SU-DHL-6 (cell line): ENCODE measurements around the gene PPP1R3D.

ENCODE experiments used
- H2AFZ ChIP-seq: fragments of 200-600 bp; sonication (generic); 2 replicates; pipeline ENCODE4 v1.6.1; 2014; ENCODE audit warnings: low read depth, mild to moderate bottlenecking, moderate library complexity, mixed read lengths, antibody characterized with exemption, low read length; ENCODE audit not compliant: severe bottlenecking
- H3F3A ChIP-seq: fragments of 200-600 bp; shearing (Covaris generic); 2 replicates; pipeline ENCODE4 v1.6.0; 2016; ENCODE audit warnings: antibody characterized with exemption, mild to moderate bottlenecking; ENCODE audit not compliant: insufficient read depth
- H3K27ac ChIP-seq: fragments of 200-600 bp; sonication (generic); 2 replicates; pipeline ENCODE4 v1.5.1; 2016; ENCODE audit warnings: low read depth, mild to moderate bottlenecking, low read length, moderate library complexity, mixed read lengths
- H3K27me3 ChIP-seq: fragments of 200-600 bp; sonication (generic), shearing (Covaris generic); 2 replicates; pipeline ENCODE4 v1.6.0; 2014; ENCODE audit warnings: mild to moderate bottlenecking, low read length
- H3K36me3 ChIP-seq: fragments of 200-600 bp; sonication (generic); 2 replicates; pipeline ENCODE4 v1.6.1; 2014; ENCODE audit warnings: mild to moderate bottlenecking, low read length, mixed read lengths
- H3K4me2 ChIP-seq: fragments of 300-600, 200-600 bp; shearing (Covaris generic), sonication (generic); 2 replicates; pipeline ENCODE4 v1.6.0; 2014; ENCODE audit warnings: low read length, low read depth, mild to moderate bottlenecking; ENCODE audit not compliant: poor library complexity, severe bottlenecking
- H3K4me3 ChIP-seq: fragments of 200-600 bp; sonication (generic); 2 replicates; pipeline ENCODE4 v1.5.1; 2014; ENCODE audit warnings: antibody characterized with exemption, low read length, mild to moderate bottlenecking, mixed read lengths; ENCODE audit not compliant: insufficient read depth, poor library complexity, severe bottlenecking
- H3K79me2 ChIP-seq: fragments of 200-600 bp; sonication (generic); 2 replicates; pipeline ENCODE4 v1.6.1; 2014; ENCODE audit warnings: mild to moderate bottlenecking, low read length, moderate library complexity; ENCODE audit not compliant: insufficient read depth
- H3K9ac ChIP-seq: fragments of 200-600 bp; sonication (generic); 2 replicates; pipeline ENCODE4 v1.7.0; 2014; ENCODE audit warnings: mild to moderate bottlenecking, low read length
- H3K9me2 ChIP-seq: fragments of 200-600 bp; sonication (generic); replicated peaks from 2 replicates; pipeline ENCODE4 v1.6.1; 2014; ENCODE audit warnings: low read length; ENCODE audit not compliant: insufficient read depth
- H3K9me3 ChIP-seq: fragments of 200-600 bp; sonication (generic); 2 replicates; pipeline ENCODE4 v1.6.1; 2014; ENCODE audit warnings: low read length, mixed read lengths; ENCODE audit not compliant: insufficient read depth
- H4K20me1 ChIP-seq: fragments of 200-600 bp; sonication (generic); 2 replicates; pipeline ENCODE4 v1.6.1; 2014; ENCODE audit warnings: low read depth, mild to moderate bottlenecking, antibody characterized with exemption, low read length, moderate library complexity, mixed read lengths
- EZH2phosphoT487 ChIP-seq: fragments of 200-600 bp; sonication (generic), shearing (Covaris generic); conservative IDR thresholded peaks from 2 replicates; pipeline ENCODE4 v1.6.1; 2018; ENCODE audit warnings: mild to moderate bottlenecking, antibody characterized with exemption, low read length, moderate library complexity, mixed read lengths
- TF ChIP-seq, protein P1 (sequence below): fragments of 200-600 bp; sonication (generic); IDR thresholded peaks from one replicate; pipeline ENCODE4 v1.5.1; 2017; ENCODE audit warnings: antibody characterized with exemption, mild to moderate bottlenecking, low read length, moderate library complexity; ENCODE audit not compliant: insufficient read depth, poor library complexity, severe bottlenecking

The PPP1R3D gene

DNA sequence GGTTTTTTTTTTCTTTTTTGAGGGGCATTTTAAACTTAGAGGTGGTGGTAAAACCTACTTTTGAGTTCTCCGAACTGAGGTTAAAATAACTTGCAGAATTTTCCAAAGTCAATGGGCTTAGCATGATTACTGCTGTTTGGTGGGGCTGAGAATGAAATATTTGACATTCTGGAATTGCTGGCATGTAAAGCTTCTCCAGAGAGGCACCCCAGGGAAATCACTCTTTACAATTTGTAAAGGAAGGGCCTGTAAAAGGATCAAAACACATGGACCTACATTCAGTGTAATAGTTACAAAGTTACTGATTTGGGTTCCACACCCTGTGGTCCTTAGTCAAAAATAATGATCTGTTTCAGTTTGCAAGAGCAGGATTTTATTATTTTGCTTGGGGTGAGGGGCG, 5.6 kb upstream of the PPP1R3D start:
- no peak overlapping the region for H3K4me3 ChIP-seq
- no peaks in the 10 kb centered on the region for H3K9me2 ChIP-seq
- H3K9ac ChIP-seq = no peak overlapping the region
- no peaks in the 10 kb centered on the region for H3K27me3 ChIP-seq
- peaks cover 22% of the 10 kb centered on the region for H3K36me3 ChIP-seq
- no peaks in the 10 kb centered on the region for H4K20me1 ChIP-seq
- no peaks in the 10 kb centered on the region for H3K9me3 ChIP-seq
- no peak overlapping the region for H3K4me2 ChIP-seq
- H3K79me2 ChIP-seq = peaks cover 12% of the 10 kb centered on the region
- no peak for TF ChIP-seq EZH2phosphoT487
- TF ChIP-seq, protein P1, sequence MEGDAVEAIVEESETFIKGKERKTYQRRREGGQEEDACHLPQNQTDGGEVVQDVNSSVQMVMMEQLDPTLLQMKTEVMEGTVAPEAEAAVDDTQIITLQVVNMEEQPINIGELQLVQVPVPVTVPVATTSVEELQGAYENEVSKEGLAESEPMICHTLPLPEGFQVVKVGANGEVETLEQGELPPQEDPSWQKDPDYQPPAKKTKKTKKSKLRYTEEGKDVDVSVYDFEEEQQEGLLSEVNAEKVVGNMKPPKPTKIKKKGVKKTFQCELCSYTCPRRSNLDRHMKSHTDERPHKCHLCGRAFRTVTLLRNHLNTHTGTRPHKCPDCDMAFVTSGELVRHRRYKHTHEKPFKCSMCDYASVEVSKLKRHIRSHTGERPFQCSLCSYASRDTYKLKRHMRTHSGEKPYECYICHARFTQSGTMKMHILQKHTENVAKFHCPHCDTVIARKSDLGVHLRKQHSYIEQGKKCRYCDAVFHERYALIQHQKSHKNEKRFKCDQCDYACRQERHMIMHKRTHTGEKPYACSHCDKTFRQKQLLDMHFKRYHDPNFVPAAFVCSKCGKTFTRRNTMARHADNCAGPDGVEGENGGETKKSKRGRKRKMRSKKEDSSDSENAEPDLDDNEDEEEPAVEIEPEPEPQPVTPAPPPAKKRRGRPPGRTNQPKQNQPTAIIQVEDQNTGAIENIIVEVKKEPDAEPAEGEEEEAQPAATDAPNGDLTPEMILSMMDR = no peak
- H3K27ac ChIP-seq = no peak overlapping the region
- peaks cover 30% of the 10 kb centered on the region for H3F3A ChIP-seq
- H2AFZ ChIP-seq = no peak overlapping the region

DNA sequence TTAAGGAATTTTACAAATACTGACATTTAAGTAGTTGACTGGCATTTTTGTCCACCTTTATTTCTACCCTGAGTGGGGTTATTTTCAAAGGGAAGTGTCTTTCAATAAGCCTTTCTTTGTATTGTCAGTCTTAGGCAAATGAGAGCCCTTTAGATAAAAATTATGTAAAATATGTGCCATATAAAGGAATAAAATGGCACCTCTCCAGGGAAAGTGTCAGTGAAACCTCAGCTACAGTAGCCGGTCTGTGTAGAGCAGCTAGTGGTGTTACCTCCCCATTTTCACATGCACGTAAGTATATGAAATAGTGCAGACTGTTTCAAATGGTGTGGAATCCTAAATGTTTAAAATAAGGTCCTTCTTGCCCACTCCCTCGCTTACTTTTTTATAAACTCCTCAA, 5.1 kb upstream of the PPP1R3D start:
- TF ChIP-seq EZH2phosphoT487 = no peak
- TF ChIP-seq, protein P1 = no peak
- Histone ChIP-seq H3F3A (peaks cover 30% of the 10 kb centered on the region), H3K27me3 (no peaks in the 10 kb centered on the region), H3K9me2 (no peaks in the 10 kb centered on the region), H2AFZ (no peak overlapping the region), H4K20me1 (no peaks in the 10 kb centered on the region), H3K9ac (no peak overlapping the region), H3K79me2 (peaks cover 15% of the 10 kb centered on the region), H3K4me2 (no peak overlapping the region), H3K9me3 (no peaks in the 10 kb centered on the region), H3K36me3 (peaks cover 22% of the 10 kb centered on the region), H3K4me3 (no peak overlapping the region), H3K27ac (no peak overlapping the region)

DNA sequence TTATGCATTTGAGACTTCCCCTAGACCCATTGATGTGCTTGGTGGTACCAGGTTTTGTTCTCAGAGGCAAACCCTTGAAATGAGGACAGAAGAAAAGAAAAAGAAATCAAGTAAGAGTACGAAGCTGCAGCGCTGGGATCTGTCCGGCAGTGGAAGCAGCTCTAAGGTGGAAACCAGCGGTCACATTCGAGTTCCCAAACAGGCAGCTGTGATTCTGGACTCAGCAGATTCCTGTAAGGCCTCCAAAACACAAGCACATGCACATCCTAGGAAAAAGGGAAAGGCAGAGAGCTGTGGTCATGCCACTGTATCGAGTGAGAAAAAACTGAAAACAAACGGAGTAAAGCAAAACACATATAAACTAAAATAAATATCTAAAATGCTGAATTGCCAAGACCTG, 4.6 kb upstream of the PPP1R3D start:
- no peak overlapping the region for H3K4me2 ChIP-seq
- no peak overlapping the region for H3K4me3 ChIP-seq
- H3K9me2 ChIP-seq = no peaks in the 10 kb centered on the region
- H3K79me2 ChIP-seq = peaks cover 15% of the 10 kb centered on the region
- H3K27ac ChIP-seq = no peak overlapping the region
- H3F3A ChIP-seq = peaks cover 30% of the 10 kb centered on the region
- H3K9ac ChIP-seq = no peak overlapping the region
- no peaks in the 10 kb centered on the region for H3K9me3 ChIP-seq
- no peaks in the 10 kb centered on the region for H4K20me1 ChIP-seq
- H3K27me3 ChIP-seq = no peaks in the 10 kb centered on the region
- H3K36me3 ChIP-seq = peaks cover 22% of the 10 kb centered on the region
- H2AFZ ChIP-seq = no peak overlapping the region
- TF ChIP-seq, protein P1 = no peak
- TF ChIP-seq EZH2phosphoT487 = no peak

DNA sequence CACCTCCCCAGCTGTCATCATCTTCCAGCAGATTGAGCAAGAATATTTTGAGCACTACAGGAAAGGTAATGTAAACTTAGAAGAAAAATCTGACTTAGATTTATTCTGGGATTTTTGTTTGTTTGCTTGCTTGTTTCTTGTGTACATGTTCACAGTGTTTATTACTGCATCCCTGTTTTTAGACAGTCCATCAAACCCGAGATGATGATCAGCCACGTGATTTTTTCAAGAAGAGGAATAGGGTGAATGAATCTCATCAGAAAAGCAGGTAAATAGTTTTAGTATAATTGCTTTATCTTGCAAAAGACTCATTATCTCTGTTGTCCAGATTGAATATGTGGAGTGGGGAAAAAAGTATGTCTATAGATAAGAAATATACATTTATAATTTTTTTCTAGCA, 2.1 kb upstream of the PPP1R3D start:
- Histone ChIP-seq H3K4me3 (no peak overlapping the region), H3K9ac (no peak overlapping the region), H4K20me1 (no peaks in the 10 kb centered on the region), H3K27ac (no peak overlapping the region), H3K27me3 (no peaks in the 10 kb centered on the region), H3K79me2 (peaks cover 15% of the 10 kb centered on the region), H3K9me2 (no peaks in the 10 kb centered on the region), H3F3A (peaks cover 21% of the 10 kb centered on the region), H3K36me3 (peaks cover 22% of the 10 kb centered on the region), H3K9me3 (no peaks in the 10 kb centered on the region), H3K4me2 (peak overlapping the region; percentile 76), H2AFZ (no peak overlapping the region)
- no peak for TF ChIP-seq EZH2phosphoT487
- TF ChIP-seq, protein P1 = no peak
